ENCODE data around the gene MARCHF6. TPM values are rescaled to one million over a fixed set of nuclear protein-coding genes. Genes with fewer than 3 reads are reported as not detected.

Gene MARCHF6
- total and polyA plus RNA-seq, 9 of the 15 experiments (the other 6 are each of a cell fraction or from before 2014, with no cell fraction given) = 74.1 to 456 (median 116) TPM

DNA sequence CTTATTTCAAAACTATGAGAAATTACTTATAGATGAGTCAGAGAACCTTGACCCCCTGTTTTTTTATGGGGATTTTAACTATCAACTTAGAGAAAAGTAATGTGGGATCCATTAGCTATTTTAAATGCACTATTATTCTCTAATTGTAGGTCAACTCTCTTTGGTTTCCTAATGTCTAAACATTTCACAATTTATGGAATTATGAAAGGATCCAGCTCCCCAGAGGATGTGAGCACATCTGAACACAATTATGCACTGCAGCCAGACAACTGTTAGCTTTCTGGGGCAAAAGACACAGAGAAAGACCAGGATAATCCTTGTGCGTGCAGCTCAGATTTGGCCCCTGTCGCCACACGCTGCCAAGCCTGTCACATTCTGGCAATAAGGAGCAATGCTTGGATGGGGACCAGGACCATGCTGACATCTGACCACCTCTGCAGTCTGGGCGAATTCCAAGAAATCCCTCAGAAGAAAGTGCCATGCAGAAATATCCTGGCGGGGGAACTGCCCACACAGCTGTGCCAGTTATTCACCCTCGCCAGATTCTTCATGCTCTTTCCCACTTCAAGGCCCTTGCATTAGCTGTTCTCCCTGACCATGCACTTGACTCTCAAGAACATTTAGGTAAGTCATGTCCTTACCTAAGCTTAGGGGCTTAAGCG is 23.5 kb upstream of the MARCHF6 start:
- no peak for ATAC-seq
- peaks cover 8 to 10% of the 10 kb centered on the region in 2 experiments; a peak in 3 of 5 replicates for H3K4me1 ChIP-seq (replicated peaks in 1 of 2; ENCODE audit: control insufficient read depth in 2 of 2, insufficient read depth in 2 of 2, low read length in 2 of 2)
- intact Hi-C loops (cut with micrococcal nuclease) = no loop called here
- TF ChIP-seq CBX3 (IDR thresholded peaks at IDR 0.05; ENCODE audit: borderline replicate concordance in 1 of 2, low read length in 2 of 2) = no peak
- no peak for TF ChIP-seq MCM5 (IDR thresholded peaks at IDR 0.05; ENCODE audit: low read depth)
- TF ChIP-seq ATF7 (IDR thresholded peaks at IDR 0.05) = no peak
- no peak for TF ChIP-seq TRIM28 (IDR thresholded peaks at IDR 0.05)
- TF ChIP-seq, protein P1, sequence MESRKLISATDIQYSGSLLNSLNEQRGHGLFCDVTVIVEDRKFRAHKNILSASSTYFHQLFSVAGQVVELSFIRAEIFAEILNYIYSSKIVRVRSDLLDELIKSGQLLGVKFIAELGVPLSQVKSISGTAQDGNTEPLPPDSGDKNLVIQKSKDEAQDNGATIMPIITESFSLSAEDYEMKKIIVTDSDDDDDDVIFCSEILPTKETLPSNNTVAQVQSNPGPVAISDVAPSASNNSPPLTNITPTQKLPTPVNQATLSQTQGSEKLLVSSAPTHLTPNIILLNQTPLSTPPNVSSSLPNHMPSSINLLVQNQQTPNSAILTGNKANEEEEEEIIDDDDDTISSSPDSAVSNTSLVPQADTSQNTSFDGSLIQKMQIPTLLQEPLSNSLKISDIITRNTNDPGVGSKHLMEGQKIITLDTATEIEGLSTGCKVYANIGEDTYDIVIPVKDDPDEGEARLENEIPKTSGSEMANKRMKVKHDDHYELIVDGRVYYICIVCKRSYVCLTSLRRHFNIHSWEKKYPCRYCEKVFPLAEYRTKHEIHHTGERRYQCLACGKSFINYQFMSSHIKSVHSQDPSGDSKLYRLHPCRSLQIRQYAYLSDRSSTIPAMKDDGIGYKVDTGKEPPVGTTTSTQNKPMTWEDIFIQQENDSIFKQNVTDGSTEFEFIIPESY (CRISPR knock-in tag; IDR thresholded peaks at IDR 0.05) = no peak
- TF ChIP-seq, protein P2, sequence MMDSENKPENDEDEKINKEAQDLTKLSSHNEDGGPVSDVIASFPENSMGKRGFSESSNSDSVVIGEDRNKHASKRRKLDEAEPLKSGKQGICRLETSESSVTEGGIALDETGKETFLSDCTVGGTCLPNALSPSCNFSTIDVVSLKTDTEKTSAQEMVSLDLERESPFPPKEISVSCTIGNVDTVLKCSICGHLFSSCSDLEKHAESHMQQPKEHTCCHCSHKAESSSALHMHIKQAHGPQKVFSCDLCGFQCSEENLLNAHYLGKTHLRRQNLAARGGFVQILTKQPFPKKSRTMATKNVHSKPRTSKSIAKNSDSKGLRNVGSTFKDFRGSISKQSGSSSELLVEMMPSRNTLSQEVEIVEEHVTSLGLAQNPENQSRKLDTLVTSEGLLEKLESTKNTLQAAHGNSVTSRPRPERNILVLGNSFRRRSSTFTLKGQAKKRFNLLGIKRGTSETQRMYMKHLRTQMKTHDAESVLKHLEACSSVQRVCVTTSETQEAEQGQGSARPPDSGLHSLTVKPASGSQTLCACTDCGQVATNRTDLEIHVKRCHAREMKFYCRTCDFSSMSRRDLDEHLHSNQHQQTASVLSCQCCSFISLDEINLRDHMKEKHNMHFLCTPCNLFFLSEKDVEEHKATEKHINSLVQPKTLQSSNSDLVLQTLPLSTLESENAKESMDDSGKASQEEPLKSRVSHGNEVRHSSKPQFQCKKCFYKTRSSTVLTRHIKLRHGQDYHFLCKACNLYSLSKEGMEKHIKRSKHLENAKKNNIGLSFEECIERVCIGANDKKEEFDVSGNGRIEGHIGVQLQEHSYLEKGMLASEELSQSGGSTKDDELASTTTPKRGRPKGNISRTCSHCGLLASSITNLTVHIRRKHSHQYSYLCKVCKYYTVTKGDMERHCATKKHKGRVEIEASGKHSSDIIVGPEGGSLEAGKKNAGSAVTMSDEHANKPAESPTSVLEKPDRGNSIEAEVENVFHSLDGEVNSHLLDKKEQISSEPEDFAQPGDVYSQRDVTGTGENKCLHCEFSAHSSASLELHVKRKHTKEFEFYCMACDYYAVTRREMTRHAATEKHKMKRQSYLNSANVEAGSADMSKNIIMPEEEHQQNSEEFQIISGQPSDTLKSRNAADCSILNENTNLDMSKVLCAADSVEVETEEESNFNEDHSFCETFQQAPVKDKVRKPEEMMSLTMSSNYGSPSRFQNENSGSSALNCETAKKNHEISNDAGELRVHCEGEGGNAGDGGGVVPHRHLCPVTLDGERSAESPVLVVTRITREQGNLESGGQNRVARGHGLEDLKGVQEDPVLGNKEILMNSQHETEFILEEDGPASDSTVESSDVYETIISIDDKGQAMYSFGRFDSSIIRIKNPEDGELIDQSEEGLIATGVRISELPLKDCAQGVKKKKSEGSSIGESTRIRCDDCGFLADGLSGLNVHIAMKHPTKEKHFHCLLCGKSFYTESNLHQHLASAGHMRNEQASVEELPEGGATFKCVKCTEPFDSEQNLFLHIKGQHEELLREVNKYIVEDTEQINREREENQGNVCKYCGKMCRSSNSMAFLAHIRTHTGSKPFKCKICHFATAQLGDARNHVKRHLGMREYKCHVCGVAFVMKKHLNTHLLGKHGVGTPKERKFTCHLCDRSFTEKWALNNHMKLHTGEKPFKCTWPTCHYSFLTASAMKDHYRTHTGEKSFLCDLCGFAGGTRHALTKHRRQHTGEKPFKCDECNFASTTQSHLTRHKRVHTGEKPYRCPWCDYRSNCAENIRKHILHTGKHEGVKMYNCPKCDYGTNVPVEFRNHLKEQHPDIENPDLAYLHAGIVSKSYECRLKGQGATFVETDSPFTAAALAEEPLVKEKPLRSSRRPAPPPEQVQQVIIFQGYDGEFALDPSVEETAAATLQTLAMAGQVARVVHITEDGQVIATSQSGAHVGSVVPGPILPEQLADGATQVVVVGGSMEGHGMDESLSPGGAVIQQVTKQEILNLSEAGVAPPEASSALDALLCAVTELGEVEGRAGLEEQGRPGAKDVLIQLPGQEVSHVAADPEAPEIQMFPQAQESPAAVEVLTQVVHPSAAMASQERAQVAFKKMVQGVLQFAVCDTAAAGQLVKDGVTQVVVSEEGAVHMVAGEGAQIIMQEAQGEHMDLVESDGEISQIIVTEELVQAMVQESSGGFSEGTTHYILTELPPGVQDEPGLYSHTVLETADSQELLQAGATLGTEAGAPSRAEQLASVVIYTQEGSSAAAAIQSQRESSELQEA (IDR thresholded peaks at IDR 0.05; ENCODE audit: low read depth) = no peak
- TF ChIP-seq, protein P3, sequence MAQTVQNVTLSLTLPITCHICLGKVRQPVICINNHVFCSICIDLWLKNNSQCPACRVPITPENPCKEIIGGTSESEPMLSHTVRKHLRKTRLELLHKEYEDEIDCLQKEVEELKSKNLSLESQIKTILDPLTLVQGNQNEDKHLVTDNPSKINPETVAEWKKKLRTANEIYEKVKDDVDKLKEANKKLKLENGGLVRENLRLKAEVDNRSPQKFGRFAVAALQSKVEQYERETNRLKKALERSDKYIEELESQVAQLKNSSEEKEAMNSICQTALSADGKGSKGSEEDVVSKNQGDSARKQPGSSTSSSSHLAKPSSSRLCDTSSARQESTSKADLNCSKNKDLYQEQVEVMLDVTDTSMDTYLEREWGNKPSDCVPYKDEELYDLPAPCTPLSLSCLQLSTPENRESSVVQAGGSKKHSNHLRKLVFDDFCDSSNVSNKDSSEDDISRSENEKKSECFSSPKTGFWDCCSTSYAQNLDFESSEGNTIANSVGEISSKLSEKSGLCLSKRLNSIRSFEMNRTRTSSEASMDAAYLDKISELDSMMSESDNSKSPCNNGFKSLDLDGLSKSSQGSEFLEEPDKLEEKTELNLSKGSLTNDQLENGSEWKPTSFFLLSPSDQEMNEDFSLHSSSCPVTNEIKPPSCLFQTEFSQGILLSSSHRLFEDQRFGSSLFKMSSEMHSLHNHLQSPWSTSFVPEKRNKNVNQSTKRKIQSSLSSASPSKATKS (CRISPR knock-in tag; IDR thresholded peaks at IDR 0.05) = no peak
- TF ChIP-seq PRPF4 (IDR thresholded peaks at IDR 0.05; ENCODE audit: insufficient read depth, low read depth, low read length, poor library complexity, severe bottlenecking) = no peak
- TF ChIP-seq GATAD2B (IDR thresholded peaks at IDR 0.05; ENCODE audit: borderline replicate concordance) = no peak

More for the DNA sequence above, 23.5 kb upstream of the MARCHF6 start:
- H3K4me3 ChIP-seq = no peak overlapping the region
- no peaks in the 10 kb centered on the region for H3K27me3 ChIP-seq (ENCODE audit: control insufficient read depth in 2 of 2, insufficient read depth in 2 of 2, low read length in 2 of 2)
- no peaks in the 10 kb centered on the region for H3K79me2 ChIP-seq (ENCODE audit: control insufficient read depth, insufficient read depth, low read length)
- 66% methylated on average over 7 of the region's 7 CpGs for WGBS (ENCODE audit: insufficient coverage, low coverage, missing lambda C conversion rate)
- in situ Hi-C loops (cut with MboI) = no loop called here
- H3K36me3 ChIP-seq (ENCODE audit: control insufficient read depth, insufficient read depth, low read length) = no peaks in the 10 kb centered on the region
- ChIA-PET CTCF (ENCODE audit: low intra/inter-chr PET ratio) (no interaction called here), POLR2A (interaction anchor here (0.5 to 2.6 kb wide), 8 partner anchors 10 to 37 kb away, joined by 3 to 12 read pairs (median 6); partner anchors contain the start of gene MARCHF6)
- H4K20me1 ChIP-seq (replicated peaks; ENCODE audit: control insufficient read depth, insufficient read depth, low read length) = no peaks in the 10 kb centered on the region
- H3K9ac ChIP-seq (ENCODE audit: insufficient read depth in 1 of 2, low read depth in 2 of 2, low read length in 2 of 2) = no peak overlapping the region
- no TSS peak for BruUV-seq (replicated peaks)
- DNase-seq (ENCODE audit: extremely low read depth in 1 of 4, low spot score in 3 of 4) (no peak), FAIRE-seq (no peak)
- no peaks in the 10 kb centered on the region for H3K9me1 ChIP-seq (ENCODE audit: control insufficient read depth, insufficient read depth, low read length)
- H2AFZ ChIP-seq (ENCODE audit: low read depth, low read length) = no peak overlapping the region; the same call in 1 of the 2 replicates
- H3K9me3 ChIP-seq (replicated peaks; ENCODE audit: control insufficient read depth, insufficient read depth, low read depth, low read length) = no peaks in the 10 kb centered on the region; the same call in 1 of the 2 replicates
- H3K4me2 ChIP-seq (ENCODE audit: insufficient read depth, low read length) = no peak overlapping the region
- no peak overlapping the region for H3K27ac ChIP-seq (ENCODE audit: extremely low read depth, low read depth, low read length)
